GM08714 (cell line): ENCODE results near the gene NACC1.
"Not testable (repeated sequence)": the region's sequence is repeated elsewhere in the genome, so short reads cannot be mapped to it uniquely, and the experiment has no call there.

ENCODE experiments used
- H3K4me3 ChIP-seq: fragments of 200-500 bp; sonication (Bioruptor generic); 2 replicates; pipeline ENCODE4 v1.5.1; 2014; ENCODE audit warnings: mild to moderate bottlenecking, low read length, inconsistent platforms
- ZNF274 ChIP-seq: IDR thresholded peaks from 2 replicates; pipeline ENCODE4 v1.6.1; 2012; ENCODE audit warnings: mild to moderate bottlenecking, low read depth, low read length

Gene NACC1

GRCh38 chr19:13162724-13163608 lies 44.9 kb downstream of the NACC1 start:
- H3K4me3 ChIP-seq: peak overlapping the region; percentile 45; the same call in 1 of the 2 replicates
- no peak for TF ChIP-seq ZNF274

GRCh38 chr19:13163609-13164342 lies 45.7 kb downstream of the NACC1 start:
- H3K4me3 ChIP-seq: no peak overlapping the region; the same call in 1 of the 2 replicates
- TF ChIP-seq ZNF274: no peak

GRCh38 chr19:13164343-13165161 lies 46.5 kb downstream of the NACC1 start:
- no peak for TF ChIP-seq ZNF274
- H3K4me3 ChIP-seq: no peak overlapping the region; the same call in 1 of the 2 replicates

- H3K4me3 ChIP-seq: no peak overlapping the region
These were observed 47.3 kb downstream of the NACC1 start for GRCh38 chr19:13165162-13165997.

GRCh38 chr19:13166151-13166550 lies 48.1 kb downstream of the NACC1 start:
- H3K4me3 ChIP-seq: not testable (repeated sequence)

More at GRCh38 chr19:13165162-13165997, 47.3 kb downstream of the NACC1 start:
- no peak for TF ChIP-seq ZNF274

GRCh38 chr19:13169769-13170168 lies 51.7 kb downstream of the NACC1 start:
- H3K4me3 ChIP-seq: no peak overlapping the region
- TF ChIP-seq ZNF274: no peak

GRCh38 chr19:13171146-13171545 lies 53.1 kb downstream of the NACC1 start:
- TF ChIP-seq ZNF274: no peak
- H3K4me3 ChIP-seq: no peak overlapping the region

GRCh38 chr19:13172346-13173138 lies 54.5 kb downstream of the NACC1 start:
- no peak for TF ChIP-seq ZNF274
- H3K4me3 ChIP-seq: no peak overlapping the region

GRCh38 chr19:13173139-13173737 lies 55.2 kb downstream of the NACC1 start:
- TF ChIP-seq ZNF274: no peak
- no peak overlapping the region for H3K4me3 ChIP-seq

GRCh38 chr19:13176345-13176744 lies 58.3 kb downstream of the NACC1 start:
- no peak overlapping the region for H3K4me3 ChIP-seq
- TF ChIP-seq ZNF274: no peak

GRCh38 chr19:13177584-13177983 lies 59.5 kb downstream of the NACC1 start:
- H3K4me3 ChIP-seq: not testable (repeated sequence)

GRCh38 chr19:13178291-13178690 lies 60.2 kb downstream of the NACC1 start:
- not testable (repeated sequence) for H3K4me3 ChIP-seq
